SK-N-SH (cell line): ENCODE results near the gene CD164L2. TPM values are rescaled to one million over a fixed set of nuclear protein-coding genes. Genes with fewer than 3 reads are reported as not detected.

Experiments used
- CTCF ChIA-PET: fragments of 300-600, 350-600 bp; formaldehyde crosslinking; extraction: SDS; loops from one replicate; lab custom pipeline; 2021; lab: Yijun Ruan, JAX
- POLR2A ChIA-PET: fragments of 350-600 bp; sonication (Branson Sonifier 250); formaldehyde crosslinking; extraction: SDS; loops from one replicate; lab custom pipeline; 2020; ENCODE audit warnings: antibody characterized with exemption, inconsistent platforms; lab: Yijun Ruan, JAX
- DNase-seq: peaks from one replicate; pipeline ENCODE4 v3.0.0; 2012
- H2AFZ ChIP-seq: fragments of 200-600 bp; sonication (generic); 2 replicates; pipeline ENCODE4 v1.8.1; 2016; ENCODE audit warnings: antibody characterized with exemption, mild to moderate bottlenecking, low read depth
- H3F3A ChIP-seq: fragments of 200-600 bp; sonication (generic); replicated peaks from 2 replicates; pipeline ENCODE3; 2016; ENCODE audit warnings: antibody characterized with exemption, mild to moderate bottlenecking; ENCODE audit not compliant: insufficient read depth
- H3K27ac ChIP-seq, 2 experiments: fragments of 200-500 bp in 1 of 2; fragments of 200-600 bp in 1 of 2; sonication (Bioruptor generic) in 1 of 2; sonication (generic), shearing (Covaris generic) in 1 of 2; 2 replicates each; pipeline versions ENCODE4 v1.5.1 to v1.6.1; 2014 to 2016; ENCODE audit warnings: low read depth in 2 of 2, inconsistent platforms in 1 of 2, low read length in 1 of 2, mild to moderate bottlenecking in 1 of 2, mixed read lengths in 1 of 2
- H3K27me3 ChIP-seq: fragments of 200-600 bp; sonication (generic), shearing (Covaris generic); 2 replicates; pipeline ENCODE4 v1.6.1; 2016; ENCODE audit warnings: mixed run types; ENCODE audit not compliant: insufficient read depth
- H3K36me3 ChIP-seq, 2 experiments: fragments of 200-500 bp in 1 of 2; fragments of 200-600 bp in 1 of 2; sonication (Bioruptor generic) in 1 of 2; sonication (generic) in 1 of 2; replicated peaks in 1 of 2; 2 replicates each; pipeline versions ENCODE3 to v1.5.1; 2014 to 2016; ENCODE audit warnings: low read length in 1 of 2, mild to moderate bottlenecking in 1 of 2; ENCODE audit not compliant: insufficient read depth in 2 of 2, control insufficient read depth in 1 of 2
- H3K4me1 ChIP-seq, 2 experiments: fragments of 200-500 bp in 1 of 2; fragments of 200-600 bp in 1 of 2; sonication (Bioruptor generic) in 1 of 2; sonication (generic), shearing (Covaris generic) in 1 of 2; 2 replicates each; pipeline versions ENCODE4 v1.5.1 to v1.6.1; 2014 to 2016; ENCODE audit warnings: low read depth in 1 of 2, low read length in 1 of 2, mixed run types in 1 of 2; ENCODE audit not compliant: insufficient read depth in 2 of 2, control insufficient read depth in 1 of 2
- H3K4me2 ChIP-seq: fragments of 200-600 bp; sonication (generic), shearing (Covaris generic); 2 replicates; pipeline ENCODE4 v1.6.1; 2017; ENCODE audit warnings: mixed run types
- H3K4me3 ChIP-seq, 2 experiments: fragments of 200-500 bp in 1 of 2; fragments of 200-600 bp in 1 of 2; sonication (Bioruptor generic) in 1 of 2; sonication (generic), shearing (Covaris generic) in 1 of 2; 2 replicates each; pipeline versions ENCODE4 v1.5.1 to v1.8.1; 2014 to 2016; ENCODE audit warnings: low read depth in 2 of 2, inconsistent platforms in 1 of 2, low read length in 1 of 2, mild to moderate bottlenecking in 1 of 2, mixed read lengths in 1 of 2, moderate library complexity in 1 of 2
- H3K79me2 ChIP-seq: fragments of 200-600 bp; sonication (generic); 2 replicates; pipeline ENCODE4 v1.8.1; 2017; ENCODE audit warnings: mild to moderate bottlenecking; ENCODE audit not compliant: insufficient read depth
- H3K9ac ChIP-seq: fragments of 200-600 bp; sonication (generic); 2 replicates; pipeline ENCODE4 v1.6.1; 2017; ENCODE audit warnings: mixed run types
- H3K9me2 ChIP-seq: fragments of 200-600 bp; sonication (generic); 2 replicates; pipeline ENCODE4 v1.6.1; 2017; ENCODE audit warnings: mixed run types
- H3K9me3 ChIP-seq: fragments of 200-600 bp; sonication (generic); 2 replicates; pipeline ENCODE4 v1.6.1; 2017; ENCODE audit warnings: mixed run types, mild to moderate bottlenecking, moderate library complexity
- H4K20me1 ChIP-seq: fragments of 200-600 bp; sonication (generic); 2 replicates; pipeline ENCODE4 v1.6.1; 2017; ENCODE audit warnings: mild to moderate bottlenecking, mixed run types; ENCODE audit not compliant: insufficient read depth
- CHD2 ChIP-seq: fragments of 150-350 bp; IDR thresholded peaks from 2 replicates; pipeline ENCODE4 v1.6.1; 2018; ENCODE audit warnings: low read length; ENCODE audit not compliant: partially characterized antibody
- CTCF ChIP-seq: fragments of 200-600 bp; sonication (generic); IDR thresholded peaks from 2 replicates; pipeline ENCODE4 v1.6.1; 2017; ENCODE audit warnings: antibody characterized with exemption, mild to moderate bottlenecking, moderate library complexity
- ELF1 ChIP-seq: IDR thresholded peaks from 2 replicates; pipeline ENCODE4 v1.4.0; 2012
- POLR2AphosphoS5 ChIP-seq: IDR thresholded peaks from 2 replicates; pipeline ENCODE4 v1.6.1; 2012; ENCODE audit warnings: low read depth, low read length
- RCOR1 ChIP-seq: fragments of 150-350 bp; IDR thresholded peaks from 2 replicates; pipeline ENCODE4 v1.6.1; 2017; ENCODE audit warnings: antibody characterized with exemption, low read length
- SIN3A ChIP-seq: IDR thresholded peaks from 2 replicates; pipeline ENCODE4 v1.6.1; 2012; ENCODE audit warnings: low read depth, mild to moderate bottlenecking, low read length, moderate library complexity, borderline replicate concordance
- SMC3 ChIP-seq: IDR thresholded peaks from 2 replicates; pipeline ENCODE4 v1.6.1; 2012; ENCODE audit warnings: low read depth, low read length, improper control_type of control experiment
- TAF1 ChIP-seq: IDR thresholded peaks from 2 replicates; pipeline ENCODE4 v1.6.1; 2012; ENCODE audit warnings: low read depth, mild to moderate bottlenecking, low read length, moderate library complexity, borderline replicate concordance
- ZBTB33 ChIP-seq: IDR thresholded peaks from 2 replicates; pipeline ENCODE4 v1.4.0; 2012; ENCODE audit warnings: low read depth, borderline replicate concordance
- WGBS: methylation state at CpG from one replicate; pipeline ENCODE4 v1.1.6; 2017; ENCODE audit warnings: low lambda C conversion rate; 5-methylcytosine and 5-hydroxymethylcytosine counted together
- polyA plus RNA-seq, 3 experiments: library from polyadenylated mRNA; depleted of rRNA; stranded (reverse); fragments of >200 nt; gene quantifications; 2 replicates each; pipeline ENCODE4 v1.2.3, GENCODE V29; 2012

The CD164L2 gene
- polyA plus RNA-seq, 1 of the 3 experiments (the other 2 are of a cell fraction) = 0.05 TPM

GRCh38 chr1:27358038-27358927 lies 24.9 kb downstream of the CD164L2 start:
- WGBS = 87% methylated on average over 11 of the region's 21 CpGs
- CTCF ChIA-PET = interaction anchor here (0.6 to 12.3 kb wide), 42 partner anchors 8 to 314 kb away, joined by 3 to 219 read pairs (median 6); partner anchors contain the start of genes CD164L2, FCN3, MAP3K6 and SYTL1
- H3K36me3 ChIP-seq = peaks cover 4 to 26% of the 10 kb centered on the region in 2 experiments

More at GRCh38 chr1:27358038-27358927, 24.9 kb downstream of the CD164L2 start:
- Histone ChIP-seq H3K9ac (no peak overlapping the region), H3K9me2 (no peaks in the 10 kb centered on the region), H2AFZ (no peak overlapping the region), H3K27me3 (no peaks in the 10 kb centered on the region), H4K20me1 (no peaks in the 10 kb centered on the region), H3K27ac (no peak overlapping the region), H3K9me3 (no peaks in the 10 kb centered on the region), H3K4me3 (no peak overlapping the region), H3K4me1 (peaks cover 0 to 5% of the 10 kb centered on the region in 2 experiments; a peak in 1 of 4 replicates), H3K79me2 (no peaks in the 10 kb centered on the region), H3F3A (no peaks in the 10 kb centered on the region), H3K4me2 (no peak overlapping the region)
- POLR2A ChIA-PET = interaction anchor here (1.7 kb wide), 1 partner anchor 9 kb away, joined by 5 read pairs; no protein-coding TSS in a partner anchor
- DNase-seq = no peak
- no peak for TF ChIP-seq SIN3A
- TF ChIP-seq RCOR1 = no peak
- TF ChIP-seq ELF1 = no peak
- no peak for TF ChIP-seq CHD2
- TF ChIP-seq ZBTB33 = no peak
- TF ChIP-seq CTCF = no peak
- no peak for TF ChIP-seq SMC3
- no peak for TF ChIP-seq TAF1
- no peak for TF ChIP-seq POLR2AphosphoS5
